Measurements from ENCODE around the gene PPL. TPM values are rescaled to one million over a fixed set of nuclear protein-coding genes. Genes with fewer than 3 reads are reported as not detected.

The PPL gene
- total and polyA plus RNA-seq, 8 donors = 5.8 to 98.8 (median 22.8) TPM

GRCh38 chr16:4883501-4883900, 53.4 kb downstream of the PPL start:
- 96 to 100% (median 97%) methylated on average over 13 to 25 of the region's 25 CpGs for WGBS, 5 donors
- no peak overlapping the region for H3K27ac ChIP-seq
- peaks cover 0 to 17% (median 12%) of the 10 kb centered on the region in 4 donors for H3K4me1 ChIP-seq
- DNase-seq = no peak
- no peaks in the 10 kb centered on the region for H3K9me3 ChIP-seq
- intact Hi-C loops (cut with DNase I; ENCODE audit: low total_unique reads) = loop anchor here (10.0 kb wide), 1 partner anchor 51 kb away; the partner anchor contains the start of gene PPL
- no peak overlapping the region for H3K4me3 ChIP-seq
- H3K27me3 ChIP-seq = no peaks in the 10 kb centered on the region
- peaks cover 95 to 100% (median 99%) of the 10 kb centered on the region in 4 donors for H3K36me3 ChIP-seq
- TF ChIP-seq CTCF (IDR thresholded peaks at IDR 0.05) (no peak), POLR2AphosphoS5 (IDR thresholded peaks at IDR 0.05) (no peak), EP300 (IDR thresholded peaks at IDR 0.05) (no peak), POLR2A (IDR thresholded peaks at IDR 0.05) (no peak)

- peak; percentile 61 to 69 for DNase-seq
- TF ChIP-seq POLR2A (IDR thresholded peaks at IDR 0.05) (no peak), CTCF (IDR thresholded peaks at IDR 0.05) (no peak), EP300 (IDR thresholded peaks at IDR 0.05) (no peak), POLR2AphosphoS5 (IDR thresholded peaks at IDR 0.05) (no peak)
- peaks cover 0 to 17% (median 12%) of the 10 kb centered on the region in 4 donors for H3K4me1 ChIP-seq
- peaks cover 98 to 100% (median 99%) of the 10 kb centered on the region in 4 donors for H3K36me3 ChIP-seq
- H3K27me3 ChIP-seq = no peaks in the 10 kb centered on the region
- no peak overlapping the region for H3K4me3 ChIP-seq
- H3K9me3 ChIP-seq = no peaks in the 10 kb centered on the region
- intact Hi-C loops (cut with DNase I; ENCODE audit: low total_unique reads) = loop anchor here (10.0 kb wide), 1 partner anchor 52 kb away; the partner anchor contains the start of gene PPL
- WGBS, 5 donors = 52 to 65% (median 56%) methylated on average over 11 of the region's 11 CpGs
- peak overlapping the region in 1 of 5 donors; percentile 43 for H3K27ac ChIP-seq
Observed at GRCh38 chr16:4882633-4883285, 54.2 kb downstream of the PPL start.

GRCh38 chr16:4882000-4882632, 54.8 kb downstream of the PPL start:
- peak in 1 of 2 donors; percentile 79 for DNase-seq
- TF ChIP-seq EP300 (IDR thresholded peaks at IDR 0.05) = no peak
- no peak for TF ChIP-seq POLR2AphosphoS5 (IDR thresholded peaks at IDR 0.05)
- no peak for TF ChIP-seq POLR2A (IDR thresholded peaks at IDR 0.05)
- no peak for TF ChIP-seq CTCF (IDR thresholded peaks at IDR 0.05)
- H3K4me3 ChIP-seq = no peak overlapping the region
- intact Hi-C loops (cut with DNase I; ENCODE audit: low total_unique reads) = loop anchor here (10.0 kb wide), 1 partner anchor 53 kb away; the partner anchor contains the start of gene PPL
- peak overlapping the region in 1 of 5 donors; percentile 43 for H3K27ac ChIP-seq
- WGBS, 5 donors = 54 to 60% (median 57%) methylated on average over 14 of the region's 14 CpGs
- H3K36me3 ChIP-seq = peaks cover 98 to 100% (median 99%) of the 10 kb centered on the region in 4 donors
- H3K27me3 ChIP-seq = no peaks in the 10 kb centered on the region
- peaks cover 0 to 17% (median 12%) of the 10 kb centered on the region in 4 donors for H3K4me1 ChIP-seq
- no peaks in the 10 kb centered on the region for H3K9me3 ChIP-seq

GRCh38 chr16:4880006-4880580, 56.9 kb downstream of the PPL start:
- Histone ChIP-seq H3K9me3 (no peaks in the 10 kb centered on the region), H3K36me3 (peaks cover 92 to 100% (median 99%) of the 10 kb centered on the region in 4 donors), H3K27me3 (no peaks in the 10 kb centered on the region), H3K4me1 (peaks cover 0 to 17% (median 12%) of the 10 kb centered on the region in 4 donors), H3K4me3 (no peak overlapping the region), H3K27ac (no peak overlapping the region)
- WGBS, 5 donors = 88 to 96% (median 95%) methylated on average over 6 to 17 of the region's 17 CpGs
- TF ChIP-seq POLR2A (IDR thresholded peaks at IDR 0.05) (no peak), EP300 (IDR thresholded peaks at IDR 0.05) (no peak), POLR2AphosphoS5 (IDR thresholded peaks at IDR 0.05) (no peak)
- intact Hi-C loops (cut with DNase I; ENCODE audit: low total_unique reads) = loop anchor here (10.0 kb wide), 1 partner anchor 55 kb away; the partner anchor contains the start of gene PPL
- no peak for DNase-seq
